ENCODE measurements around the gene LRRC4C. TPM values are rescaled to one million over a fixed set of nuclear protein-coding genes. Genes with fewer than 3 reads are reported as not detected.

The LRRC4C gene
- total and polyA plus RNA-seq, 4 donors: 0.33 to 5.3 (median 0.43) TPM

DNA sequence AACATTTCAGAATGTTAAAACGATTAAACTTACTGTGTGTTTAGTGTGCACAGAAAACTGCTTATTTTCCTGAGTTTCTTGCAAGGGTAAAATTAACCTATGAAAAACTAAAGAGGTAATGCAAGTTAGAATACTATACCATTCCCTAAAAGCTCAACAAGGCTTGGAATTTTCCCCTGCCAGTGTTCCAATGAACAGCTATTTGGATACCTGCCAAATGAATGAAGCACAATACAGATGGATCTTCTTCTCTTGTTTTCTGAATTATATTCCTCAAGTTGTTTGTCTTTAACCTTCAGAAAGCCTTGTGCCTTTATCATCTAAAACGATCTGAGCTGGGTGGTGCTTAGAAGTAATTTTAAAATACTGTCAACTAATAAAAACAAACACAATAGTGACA, 204.5 kb downstream of the LRRC4C start:
- H3K36me3 ChIP-seq (ENCODE audit: control insufficient read depth in 4 of 4, insufficient read depth in 4 of 4, low read length in 4 of 4): no peaks in the 10 kb centered on the region
- no peak overlapping the region for H3K4me3 ChIP-seq
- peak in 2 of 3 donors; percentile 6 for DNase-seq
- no peaks in the 10 kb centered on the region for H3K9me3 ChIP-seq (ENCODE audit: control insufficient read depth in 4 of 4, insufficient read depth in 3 of 4, low read length in 3 of 4)
- WGBS, 2 donors: 54 to 65% methylated on average over 2 of the region's 2 CpGs
- no peak overlapping the region for H3K27ac ChIP-seq (ENCODE audit: low read depth in 1 of 2, low read length in 1 of 2)
- no peaks in the 10 kb centered on the region for H3K27me3 ChIP-seq (ENCODE audit: control insufficient read depth in 3 of 3, insufficient read depth in 3 of 3, low read length in 2 of 3)
- TF ChIP-seq CTCF (IDR thresholded peaks at IDR 0.05; ENCODE audit: control extremely low read depth, extremely low read depth): no peak
- no peaks in the 10 kb centered on the region for H3K4me1 ChIP-seq (ENCODE audit: control insufficient read depth in 5 of 5, insufficient read depth in 5 of 5, low read length in 5 of 5)
- ATAC-seq (ENCODE audit: insufficient read depth, low FRiP score): no peak
- H3K9ac ChIP-seq (ENCODE audit: insufficient read depth in 1 of 2, low read length in 2 of 2): no peak overlapping the region

GRCh38 chr11:41250408-41250935, 209.0 kb downstream of the LRRC4C start:
- no peak overlapping the region for H3K4me3 ChIP-seq
- TF ChIP-seq CTCF (IDR thresholded peaks at IDR 0.05; ENCODE audit: control extremely low read depth, extremely low read depth): no peak
- H3K27ac ChIP-seq (ENCODE audit: low read depth in 1 of 2, low read length in 1 of 2): no peak overlapping the region
- no peaks in the 10 kb centered on the region for H3K27me3 ChIP-seq (ENCODE audit: control insufficient read depth in 3 of 3, insufficient read depth in 3 of 3, low read length in 2 of 3)
- H3K9ac ChIP-seq (ENCODE audit: insufficient read depth in 1 of 2, low read length in 2 of 2): no peak overlapping the region
- no peaks in the 10 kb centered on the region for H3K4me1 ChIP-seq (ENCODE audit: control insufficient read depth in 5 of 5, insufficient read depth in 5 of 5, low read length in 5 of 5)
- no peaks in the 10 kb centered on the region for H3K36me3 ChIP-seq (ENCODE audit: control insufficient read depth in 4 of 4, insufficient read depth in 4 of 4, low read length in 4 of 4)
- DNase-seq: no peak
- ATAC-seq (ENCODE audit: insufficient read depth, low FRiP score): no peak
- WGBS, 2 donors: 64 to 65% methylated on average over 2 of the region's 2 CpGs
- H3K9me3 ChIP-seq (ENCODE audit: control insufficient read depth in 4 of 4, insufficient read depth in 3 of 4, low read length in 3 of 4): no peaks in the 10 kb centered on the region

- Histone ChIP-seq H3K4me3 (no peak overlapping the region), H3K27me3 (ENCODE audit: control insufficient read depth in 3 of 3, insufficient read depth in 3 of 3, low read length in 2 of 3) (no peaks in the 10 kb centered on the region), H3K9me3 (ENCODE audit: control insufficient read depth in 4 of 4, insufficient read depth in 3 of 4, low read length in 3 of 4) (peaks cover 0 to 4% (median 0%) of the 10 kb centered on the region in 4 donors), H3K27ac (ENCODE audit: low read depth in 1 of 2, low read length in 1 of 2) (no peak overlapping the region), H3K36me3 (ENCODE audit: control insufficient read depth in 4 of 4, insufficient read depth in 4 of 4, low read length in 4 of 4) (no peaks in the 10 kb centered on the region), H3K4me1 (ENCODE audit: control insufficient read depth in 5 of 5, insufficient read depth in 5 of 5, low read length in 5 of 5) (no peaks in the 10 kb centered on the region), H3K9ac (ENCODE audit: insufficient read depth in 1 of 2, low read length in 2 of 2) (no peak overlapping the region)
- DNase-seq (no peak), ATAC-seq (ENCODE audit: insufficient read depth, low FRiP score) (no peak)
- no peak for TF ChIP-seq CTCF (IDR thresholded peaks at IDR 0.05; ENCODE audit: control extremely low read depth, extremely low read depth)
- WGBS, 2 donors: 75 to 77% methylated on average over 5 of the region's 5 CpGs
These were observed 211.8 kb downstream of the LRRC4C start for GRCh38 chr11:41247621-41248020.

GRCh38 chr11:41246399-41246745, 213.1 kb downstream of the LRRC4C start:
- no peak overlapping the region for H3K4me3 ChIP-seq
- no peaks in the 10 kb centered on the region for H3K36me3 ChIP-seq (ENCODE audit: control insufficient read depth in 4 of 4, insufficient read depth in 4 of 4, low read length in 4 of 4)
- H3K27ac ChIP-seq (ENCODE audit: low read depth in 1 of 2, low read length in 1 of 2): no peak overlapping the region
- peaks cover 0 to 4% (median 0%) of the 10 kb centered on the region in 4 donors for H3K9me3 ChIP-seq (ENCODE audit: control insufficient read depth in 4 of 4, insufficient read depth in 3 of 4, low read length in 3 of 4)
- no peak overlapping the region for H3K9ac ChIP-seq (ENCODE audit: insufficient read depth in 1 of 2, low read length in 2 of 2)
- no peaks in the 10 kb centered on the region for H3K27me3 ChIP-seq (ENCODE audit: control insufficient read depth in 3 of 3, insufficient read depth in 3 of 3, low read length in 2 of 3)
- H3K4me1 ChIP-seq (ENCODE audit: control insufficient read depth in 5 of 5, insufficient read depth in 5 of 5, low read length in 5 of 5): no peaks in the 10 kb centered on the region
- ATAC-seq (ENCODE audit: insufficient read depth, low FRiP score) (no peak), DNase-seq (no peak)
- WGBS, 2 donors: 92 to 93% methylated on average over 5 of the region's 5 CpGs
- no peak for TF ChIP-seq CTCF (IDR thresholded peaks at IDR 0.05; ENCODE audit: control extremely low read depth, extremely low read depth)

All from lung (tissue), 12 donors.